ENCODE measurements around the gene TMEM219. TPM values are rescaled to one million over a fixed set of nuclear protein-coding genes. Genes with fewer than 3 reads are reported as not detected.

Gene TMEM219
- total and polyA plus RNA-seq, 9 of the 15 experiments (the other 6 are each of a cell fraction or from before 2014, with no cell fraction given): 35.3 to 62.8 (median 55.5) TPM

DNA sequence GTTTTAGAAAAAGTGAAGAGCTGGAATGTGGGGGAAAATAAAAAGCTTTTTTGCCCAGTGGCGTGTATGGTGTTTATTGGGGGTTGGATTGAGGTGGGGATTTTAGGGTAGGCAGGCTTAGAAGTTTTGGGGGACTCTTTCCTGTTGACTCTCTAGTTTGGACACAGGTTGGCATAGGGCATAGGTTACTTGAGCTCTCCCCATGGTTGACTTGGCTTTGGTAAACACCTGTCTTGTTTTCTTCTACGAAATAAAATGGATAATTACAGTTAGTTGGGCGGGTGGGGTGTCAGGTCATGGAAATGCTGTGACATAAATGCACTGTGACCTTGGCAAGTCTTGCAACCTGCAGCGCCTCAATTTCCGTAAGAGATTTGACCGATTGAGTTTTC, 11.1 kb downstream of the TMEM219 start (continued):
- TF ChIP-seq MEIS2 (IDR thresholded peaks at IDR 0.05; ENCODE audit: partially characterized antibody): no peak
- TF ChIP-seq ARID2 (IDR thresholded peaks at IDR 0.05): 0 out of 2 replicates have a peak, but pooled peaks have one; percentile 42
- no peak for TF ChIP-seq FOSL1 (tag; conservative IDR thresholded peaks at IDR 0.05)
- peak; percentile 71; the same call in 1 of the 2 replicates for TF ChIP-seq CREB3 (tag; conservative IDR thresholded peaks at IDR 0.05; ENCODE audit: low read depth)
- 0 out of 2 replicates have a peak, but pooled peaks have one; percentile 20 for TF ChIP-seq MIER1 (IDR thresholded peaks at IDR 0.05; ENCODE audit: low read depth)
- TF ChIP-seq THRAP3 (IDR thresholded peaks at IDR 0.05; ENCODE audit: borderline replicate concordance): peak; percentile 68; the same call in 1 of the 2 replicates
- TF ChIP-seq ZNF583 (CRISPR knock-in tag; IDR thresholded peaks at IDR 0.05): 0 out of 2 replicates have a peak, but pooled peaks have one; percentile 64
- no peak for TF ChIP-seq MITF (IDR thresholded peaks at IDR 0.05)
- TF ChIP-seq ARID1B (IDR thresholded peaks at IDR 0.05): 0 out of 2 replicates have a peak, but pooled peaks have one; percentile 12
- TF ChIP-seq PTTG1 (tag; IDR thresholded peaks at IDR 0.05; ENCODE audit: low read depth): 0 out of 2 replicates have a peak, but pooled peaks have one; percentile 20
- TF ChIP-seq RBM17 (IDR thresholded peaks at IDR 0.05; ENCODE audit: borderline replicate concordance, low read depth, low read length): no peak
- peak; percentile 41; the same call in 1 of the 2 replicates for TF ChIP-seq NFRKB (IDR thresholded peaks at IDR 0.05; ENCODE audit: low read depth)
- no peak for TF ChIP-seq ZNF12 (CRISPR knock-in tag; IDR thresholded peaks at IDR 0.05)
- peak; percentile 58; the same call in 1 of the 2 replicates for TF ChIP-seq ZBTB17 (CRISPR knock-in tag; IDR thresholded peaks at IDR 0.05)
- TF ChIP-seq, protein P1, sequence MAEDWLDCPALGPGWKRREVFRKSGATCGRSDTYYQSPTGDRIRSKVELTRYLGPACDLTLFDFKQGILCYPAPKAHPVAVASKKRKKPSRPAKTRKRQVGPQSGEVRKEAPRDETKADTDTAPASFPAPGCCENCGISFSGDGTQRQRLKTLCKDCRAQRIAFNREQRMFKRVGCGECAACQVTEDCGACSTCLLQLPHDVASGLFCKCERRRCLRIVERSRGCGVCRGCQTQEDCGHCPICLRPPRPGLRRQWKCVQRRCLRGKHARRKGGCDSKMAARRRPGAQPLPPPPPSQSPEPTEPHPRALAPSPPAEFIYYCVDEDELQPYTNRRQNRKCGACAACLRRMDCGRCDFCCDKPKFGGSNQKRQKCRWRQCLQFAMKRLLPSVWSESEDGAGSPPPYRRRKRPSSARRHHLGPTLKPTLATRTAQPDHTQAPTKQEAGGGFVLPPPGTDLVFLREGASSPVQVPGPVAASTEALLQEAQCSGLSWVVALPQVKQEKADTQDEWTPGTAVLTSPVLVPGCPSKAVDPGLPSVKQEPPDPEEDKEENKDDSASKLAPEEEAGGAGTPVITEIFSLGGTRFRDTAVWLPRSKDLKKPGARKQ (CRISPR knock-in tag; IDR thresholded peaks at IDR 0.05): peak; percentile 98
- TF ChIP-seq ZNF311 (CRISPR knock-in tag; IDR thresholded peaks at IDR 0.05): peak; percentile 70; the same call in 1 of the 2 replicates
